CMK (cell line): ENCODE data around the gene C22orf42.
"Not testable (repeated sequence)": the region's sequence is repeated elsewhere in the genome, so short reads cannot be mapped to it uniquely, and the experiment has no call there.

ENCODE experiments used
- DNase-seq: peaks from one replicate; pipeline ENCODE4 v3.0.0-alpha.2; 2010; ENCODE audit warnings: low read depth

The C22orf42 gene

DNA sequence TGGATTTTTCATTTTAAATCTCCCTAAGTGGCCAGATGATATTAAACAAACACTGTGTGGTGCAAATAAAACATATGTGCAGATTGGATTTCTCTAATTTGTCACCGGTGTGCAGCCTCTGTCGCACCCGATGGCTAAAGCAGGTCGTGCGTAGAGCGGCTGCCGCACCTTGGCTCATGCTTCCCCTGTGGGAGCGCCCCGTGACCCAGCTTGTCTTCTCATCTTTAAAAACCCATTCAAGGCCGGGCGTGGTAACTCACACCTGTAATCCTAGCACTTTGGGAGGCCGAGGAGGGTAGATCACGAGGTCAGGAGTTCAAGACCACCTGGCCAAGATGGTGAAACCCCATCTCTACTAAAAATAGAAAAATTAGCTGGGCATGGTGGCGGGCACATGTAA lies 24.3 kb downstream of the C22orf42 start:
- not testable (repeated sequence) for DNase-seq

- DNase-seq, result no peak
These were observed 26.3 kb downstream of the C22orf42 start for GRCh38 chr22:32132783-32133182.

DNA sequence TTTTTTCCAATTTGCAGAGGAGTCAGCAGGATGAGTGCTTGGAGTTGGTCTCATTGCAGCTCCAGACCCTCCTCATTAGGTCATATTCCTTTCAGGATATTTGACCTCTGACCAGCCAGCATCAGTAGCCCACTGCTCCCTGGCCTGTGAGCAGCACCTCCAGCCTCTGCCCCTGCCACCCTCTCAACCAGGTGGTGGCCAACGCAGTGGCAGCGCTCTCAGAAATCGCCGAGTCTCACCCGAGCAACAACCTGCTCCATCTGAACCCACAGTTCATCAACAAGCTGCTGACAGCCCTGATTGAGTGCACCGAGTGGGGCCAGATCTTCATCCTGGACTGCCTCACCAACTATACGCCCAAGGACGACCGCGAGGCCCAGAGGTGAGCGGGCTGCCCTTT lies 27.0 kb downstream of the C22orf42 start:
- no peak for DNase-seq

GRCh38 chr22:32130464-32130863 lies 28.6 kb downstream of the C22orf42 start:
- DNase-seq, result no peak

DNA sequence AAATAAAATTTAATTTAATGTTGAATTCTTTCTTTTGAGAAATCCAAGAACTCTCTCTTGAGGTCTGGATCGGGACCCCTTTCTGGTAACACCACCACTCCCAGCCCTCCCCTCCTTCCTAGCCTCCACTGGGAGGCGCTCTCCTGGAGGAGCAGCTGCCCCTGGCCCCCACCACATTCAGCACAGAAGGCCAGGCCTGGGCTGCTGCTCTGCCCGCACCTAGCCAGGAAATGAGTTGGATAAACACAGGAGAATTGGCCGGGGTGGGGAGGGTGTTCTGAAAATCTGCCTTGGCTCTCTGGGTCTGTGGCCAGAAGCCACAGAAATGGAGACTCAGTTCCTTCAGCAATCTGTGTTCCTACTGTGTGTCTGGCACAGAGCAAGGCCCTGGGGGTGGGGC lies 31.2 kb downstream of the C22orf42 start:
- DNase-seq, result no peak

- no peak for DNase-seq
These were observed 35.4 kb downstream of the C22orf42 start for GRCh38 chr22:32123657-32124056.

DNA sequence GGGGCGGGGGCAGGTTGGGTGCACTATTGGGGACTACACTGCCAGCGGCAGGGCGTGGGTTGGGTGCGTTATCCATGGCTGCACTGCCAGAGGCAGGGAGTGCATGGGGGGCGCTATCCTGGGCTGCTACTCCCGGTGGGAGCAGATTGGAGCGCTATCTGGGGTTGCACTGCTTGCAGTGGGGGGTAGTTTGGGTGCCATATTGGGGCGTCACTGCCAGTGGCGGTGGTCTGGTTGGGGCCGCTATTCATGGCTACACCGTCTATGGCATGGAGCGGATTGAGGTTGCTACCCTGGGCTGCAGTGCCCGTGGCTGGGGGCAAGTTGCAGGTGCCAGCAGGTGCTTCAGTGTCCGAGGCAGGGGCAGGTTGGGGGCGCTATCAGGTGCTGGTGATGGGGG lies 36.2 kb downstream of the C22orf42 start:
- DNase-seq, result no peak

- no peak for DNase-seq
These were observed 38.5 kb downstream of the C22orf42 start for GRCh38 chr22:32120603-32121002.

DNA sequence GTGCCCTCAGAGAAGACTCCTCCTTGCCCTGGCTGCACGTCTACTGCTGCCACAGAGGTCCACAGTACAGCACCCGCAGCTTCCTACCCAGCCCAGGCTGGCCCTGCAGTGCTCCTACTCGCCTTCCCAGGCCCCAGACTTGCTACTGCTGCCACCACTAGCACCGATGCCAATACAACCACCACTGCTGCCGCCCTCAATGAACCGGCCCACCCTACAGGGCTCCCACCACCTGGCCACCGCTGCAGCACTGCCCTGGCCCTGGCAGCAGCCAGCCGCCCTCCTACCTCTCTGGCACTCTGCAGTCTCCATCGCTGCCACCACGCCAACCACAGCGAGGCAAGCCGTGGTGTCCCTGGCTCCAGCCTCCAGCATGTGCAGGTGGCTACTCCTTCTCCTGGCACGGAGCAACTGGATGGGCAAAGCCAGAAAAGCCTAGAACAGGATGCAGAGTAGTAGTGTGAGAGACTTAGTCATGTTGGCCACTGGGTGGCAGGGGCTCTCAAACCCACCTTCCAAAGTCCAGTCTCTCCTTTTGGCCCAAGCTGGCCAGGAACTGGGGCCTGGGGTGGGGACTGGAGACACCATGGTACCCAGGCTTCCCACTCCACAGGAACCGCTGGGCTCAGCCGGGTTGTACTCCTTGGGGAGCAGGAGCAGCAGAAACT lies 39.4 kb downstream of the C22orf42 start:
- DNase-seq, result no peak

GRCh38 chr22:32112380-32112779 lies 46.7 kb downstream of the C22orf42 start:
- DNase-seq, result no peak

GRCh38 chr22:32106930-32107329 lies 52.2 kb downstream of the C22orf42 start:
- DNase-seq, result no peak

DNA sequence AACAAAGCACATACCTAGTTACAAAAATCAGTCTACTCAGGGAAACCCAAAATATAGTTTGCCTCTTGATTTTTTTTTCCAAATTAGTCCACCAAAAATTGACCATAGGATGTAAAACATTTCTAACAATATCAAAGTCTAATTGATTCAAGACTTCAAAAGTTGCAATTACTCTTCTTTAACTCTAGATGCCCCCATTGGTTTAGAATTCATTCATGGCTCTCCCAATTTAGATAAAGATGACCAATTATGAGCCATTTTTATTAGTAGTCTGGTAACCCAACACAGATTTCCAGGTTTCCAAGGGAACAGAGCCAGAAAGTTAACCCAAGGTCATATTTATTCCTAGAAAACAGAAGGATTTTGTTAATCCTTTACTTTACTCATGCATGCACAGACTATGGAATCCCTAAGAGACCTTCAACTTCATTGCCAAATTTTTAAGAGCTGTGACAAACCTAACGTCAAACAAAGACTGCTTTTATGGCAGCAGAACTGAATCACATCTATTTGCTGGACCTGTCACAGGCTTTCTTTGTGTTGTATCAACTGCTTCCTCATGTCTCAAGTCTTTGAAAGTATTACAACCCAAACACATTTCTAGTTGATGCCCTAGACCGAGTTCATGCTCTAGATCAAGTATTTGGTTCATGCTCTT lies 55.3 kb downstream of the C22orf42 start:
- no peak for DNase-seq

DNA sequence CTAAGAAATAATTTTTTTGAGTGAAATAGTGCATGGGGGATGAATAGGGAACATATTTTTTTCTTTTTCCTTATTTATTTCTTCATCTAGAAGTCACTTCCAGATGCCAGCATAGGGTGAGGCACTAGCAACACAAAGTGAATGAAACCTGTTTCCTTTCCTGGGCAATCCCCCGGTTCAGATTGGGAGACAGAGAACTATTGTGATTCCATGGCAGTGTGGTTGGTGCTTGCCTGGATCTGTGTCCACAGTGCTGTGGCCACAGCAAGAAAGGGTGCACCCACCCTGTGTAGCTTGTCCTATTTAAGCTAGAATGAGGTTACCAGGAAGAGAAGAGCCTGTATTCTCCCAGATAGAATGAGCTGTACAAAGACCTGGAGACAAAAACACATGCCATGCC lies 58.4 kb downstream of the C22orf42 start:
- DNase-seq, result no peak
